HCT116 (cell line): ENCODE measurements around the gene PKP1. TPM values are rescaled to one million over a fixed set of nuclear protein-coding genes. Genes with fewer than 3 reads are reported as not detected.

ENCODE experiments used
- ATAC-seq: fragments of 200-7000 bp; cut with Tn5 transposase; 2 replicates; pipeline ENCODE4 v1.9.1; 2020; ENCODE audit warnings: mild to moderate bottlenecking, moderate library complexity
- BruUV-seq: library from RNA; stranded (reverse); fragments of 400-500 nt; replicated peaks from 2 replicates; lab custom pipeline; 2021; lab: Mats Ljungman, UMichigan
- CTCF ChIA-PET: fragments of 300-600 bp; sonication (Branson Sonifier 250); formaldehyde crosslinking; loops from one replicate; lab custom pipeline; 2021; ENCODE audit warnings: antibody characterized with exemption; lab: Charles Lee
- POLR2A ChIA-PET: fragments of 300-600, 350-600 bp; sonication (Branson Sonifier 250); formaldehyde crosslinking; loops from one replicate; lab custom pipeline; 2021; ENCODE audit warnings: antibody characterized with exemption; lab: Charles Lee
- RAD21 ChIA-PET, 2 experiments: fragments of 300-600 bp; sonication (Branson Sonifier 250); formaldehyde crosslinking; loops; one replicate each; lab custom pipeline; 2023; ENCODE audit warnings: low total read pairs in 2 of 2; ENCODE audit not compliant: uncharacterized antibody in 2 of 2, unreplicated experiment in 2 of 2, low non-redundant PET in 1 of 2; lab: Charles Lee
- DNase-seq: peaks from one replicate; pipeline ENCODE4 v3.0.0-alpha.2; 2010; ENCODE audit warnings: low read depth, low spot score
- H2AFZ ChIP-seq: fragments of 200-600 bp; shearing (Covaris generic), sonication (generic); 2 replicates; pipeline ENCODE4 v1.6.1; 2017; ENCODE audit warnings: low read depth, mixed run types, mixed read lengths, antibody characterized with exemption, low read length; ENCODE audit not compliant: poor library complexity, severe bottlenecking
- H3K27ac ChIP-seq: 2 replicates; pipeline ENCODE4 v1.5.1; 2012; ENCODE audit warnings: low read depth, low read length
- H3K27me3 ChIP-seq: fragments of 200-600 bp; sonication (generic); 2 replicates; pipeline ENCODE4 v1.6.1; 2016; ENCODE audit warnings: mixed run types, low read length, mixed read lengths; ENCODE audit not compliant: insufficient read depth
- H3K36me3 ChIP-seq, 2 experiments: fragments of 200-500 bp in 1 of 2; fragments of 200-600 bp in 1 of 2; sonication (Bioruptor generic) in 1 of 2; sonication (generic) in 1 of 2; 2 replicates each; pipeline versions ENCODE4 v1.5.1 to v1.6.1; 2014 to 2016; ENCODE audit warnings: low read length in 2 of 2, inconsistent platforms in 1 of 2, mixed read lengths in 1 of 2, mixed run types in 1 of 2; ENCODE audit not compliant: insufficient read depth in 2 of 2, control insufficient read depth in 1 of 2
- H3K4me1 ChIP-seq, 2 experiments: fragments of 200-600 bp in 1 of 2; sonication (generic) in 1 of 2; 2 replicates each; pipeline versions ENCODE4 v1.5.1 to v1.6.1; 2012 to 2017; ENCODE audit warnings: low read length in 2 of 2, inconsistent platforms in 1 of 2, mild to moderate bottlenecking in 1 of 2, mixed read lengths in 1 of 2, mixed run types in 1 of 2, moderate library complexity in 1 of 2; ENCODE audit not compliant: insufficient read depth in 2 of 2, control insufficient read depth in 1 of 2
- H3K4me2 ChIP-seq: fragments of 200-600 bp; sonication (generic); 2 replicates; pipeline ENCODE4 v1.6.1; 2017; ENCODE audit warnings: mixed run types, low read length, mixed read lengths
- H3K4me3 ChIP-seq, 2 experiments: fragments of 200-600 bp in 1 of 2; sonication (generic) in 1 of 2; replicated peaks in 1 of 2; 2 replicates each; pipeline ENCODE4 v1.5.1; 2011 to 2016; ENCODE audit warnings: low read length in 2 of 2, control low read depth in 1 of 2, low read depth in 1 of 2, mild to moderate bottlenecking in 1 of 2, mixed read lengths in 1 of 2, mixed run types in 1 of 2
- H3K79me2 ChIP-seq: fragments of 200-600 bp; sonication (generic); 2 replicates; pipeline ENCODE4 v1.6.1; 2017; ENCODE audit warnings: mild to moderate bottlenecking, mixed run types, low read length, moderate library complexity, mixed read lengths; ENCODE audit not compliant: insufficient read depth
- H3K9ac ChIP-seq: fragments of 200-600 bp; sonication (generic); 2 replicates; pipeline ENCODE4 v1.6.1; 2016; ENCODE audit warnings: low read length, mixed read lengths
- H3K9me2 ChIP-seq: fragments of 200-600 bp; sonication (generic), shearing (Covaris generic); 2 replicates; pipeline ENCODE4 v1.6.1; 2017; ENCODE audit warnings: mixed run types, mild to moderate bottlenecking, moderate library complexity; ENCODE audit not compliant: insufficient read depth
- H3K9me3 ChIP-seq, 2 experiments: fragments of 200-500 bp in 1 of 2; fragments of 200-600 bp in 1 of 2; sonication (Bioruptor generic) in 1 of 2; sonication (generic) in 1 of 2; 2 replicates each; pipeline ENCODE4 v1.6.1; 2014 to 2017; ENCODE audit warnings: low read length in 2 of 2, mixed read lengths in 2 of 2, inconsistent platforms in 1 of 2, low read depth in 1 of 2, mild to moderate bottlenecking in 1 of 2, mixed run types in 1 of 2, moderate library complexity in 1 of 2; ENCODE audit not compliant: control insufficient read depth in 1 of 2, insufficient read depth in 1 of 2
- H4K20me1 ChIP-seq: fragments of 200-600 bp; sonication (generic), shearing (Covaris generic); 2 replicates; pipeline ENCODE4 v1.6.1; 2017; ENCODE audit warnings: mixed run types, mild to moderate bottlenecking, moderate library complexity; ENCODE audit not compliant: insufficient read depth
- ATF3 ChIP-seq: IDR thresholded peaks from 2 replicates; pipeline ENCODE4 v1.6.1; 2012
- CBX3 ChIP-seq: IDR thresholded peaks from 2 replicates; pipeline ENCODE4 v1.6.1; 2012; ENCODE audit warnings: low read depth
- CEBPB ChIP-seq: IDR thresholded peaks from 2 replicates; pipeline ENCODE4 v1.6.1; 2012; ENCODE audit warnings: low read depth
- EGR1 ChIP-seq: IDR thresholded peaks from 2 replicates; pipeline ENCODE4 v1.6.1; 2012; ENCODE audit warnings: low read depth
- EZH2 ChIP-seq: fragments of 200-600 bp; sonication (generic); IDR thresholded peaks from 2 replicates; pipeline ENCODE4 v1.6.1; 2017; ENCODE audit warnings: antibody characterized with exemption, mixed run types
- POLR2A ChIP-seq: IDR thresholded peaks from 2 replicates; pipeline ENCODE4 v1.7.0; 2011; ENCODE audit warnings: borderline replicate concordance; ENCODE audit not compliant: insufficient read depth, insufficient read length; ENCODE audit errors: extremely low read depth
- POLR2AphosphoS5 ChIP-seq: IDR thresholded peaks from 2 replicates; pipeline ENCODE4 v1.6.1; 2011; ENCODE audit warnings: mild to moderate bottlenecking, low read depth, low read length, moderate library complexity
- SIN3A ChIP-seq: IDR thresholded peaks from 2 replicates; pipeline ENCODE4 v1.6.1; 2012; ENCODE audit warnings: low read depth
- SP1 ChIP-seq: IDR thresholded peaks from 2 replicates; pipeline ENCODE4 v1.6.1; 2012; ENCODE audit warnings: low read depth
- ZFX ChIP-seq: fragments of 450-650 bp; IDR thresholded peaks from 2 replicates; pipeline ENCODE4 v1.6.1; 2017
- intact Hi-C: fragments of 100-400 bp; cut with micrococcal nuclease; formaldehyde crosslinking; loops from 2 replicates; pipeline ENCODE4 v1.10.0; 2022
- total RNA-seq: library from RNA; stranded (reverse); gene quantifications from one replicate; pipeline ENCODE4 v1.2.1, GENCODE V29; 2021; ENCODE audit not compliant: unreplicated experiment

The PKP1 gene
- total RNA-seq, 1 experiment from 2014 or later, result 0.07 TPM

DNA sequence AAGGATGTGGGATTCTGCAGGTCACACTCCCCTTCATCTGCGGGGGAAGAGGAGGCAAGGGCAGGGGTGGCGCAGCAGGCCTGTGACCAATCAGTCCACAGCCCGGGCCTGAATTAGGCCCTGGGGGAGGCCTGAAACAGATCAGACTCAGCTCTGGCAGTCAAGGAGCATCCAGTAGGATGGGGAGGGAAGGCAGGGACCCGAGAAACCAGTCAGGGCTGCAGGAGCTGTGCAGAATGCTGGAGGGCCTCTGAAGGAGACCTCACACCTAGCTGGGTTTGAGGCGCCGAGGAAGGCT is 81.5 kb downstream of the PKP1 start:
- no peak overlapping the region for H3K4me3 ChIP-seq
- RAD21 ChIA-PET, result no interaction called here
- no peak for ATAC-seq
- CTCF ChIA-PET, result interaction anchor here (1.0 kb wide), 1 partner anchor 18 kb away, joined by 3 read pairs; no protein-coding TSS in a partner anchor
- no peaks in the 10 kb centered on the region for H3K79me2 ChIP-seq
- DNase-seq, result no peak
- intact Hi-C loops, result no loop called here
- no peak overlapping the region for H2AFZ ChIP-seq
- H3K27me3 ChIP-seq, result peaks cover 28% of the 10 kb centered on the region; the same call in 1 of the 2 replicates
- no peak overlapping the region for H3K9ac ChIP-seq
- no peaks in the 10 kb centered on the region for H3K9me3 ChIP-seq
- no TSS peak for BruUV-seq
- no peaks in the 10 kb centered on the region for H3K9me2 ChIP-seq
- H3K27ac ChIP-seq, result no peak overlapping the region
- H4K20me1 ChIP-seq, result no peaks in the 10 kb centered on the region
- no peaks in the 10 kb centered on the region for H3K4me1 ChIP-seq
- H3K4me2 ChIP-seq, result no peak overlapping the region
- TF ChIP-seq ATF3 (no peak), ZFX (no peak), POLR2AphosphoS5 (no peak)
- no peaks in the 10 kb centered on the region for H3K36me3 ChIP-seq
- POLR2A ChIA-PET, result no interaction called here

DNA sequence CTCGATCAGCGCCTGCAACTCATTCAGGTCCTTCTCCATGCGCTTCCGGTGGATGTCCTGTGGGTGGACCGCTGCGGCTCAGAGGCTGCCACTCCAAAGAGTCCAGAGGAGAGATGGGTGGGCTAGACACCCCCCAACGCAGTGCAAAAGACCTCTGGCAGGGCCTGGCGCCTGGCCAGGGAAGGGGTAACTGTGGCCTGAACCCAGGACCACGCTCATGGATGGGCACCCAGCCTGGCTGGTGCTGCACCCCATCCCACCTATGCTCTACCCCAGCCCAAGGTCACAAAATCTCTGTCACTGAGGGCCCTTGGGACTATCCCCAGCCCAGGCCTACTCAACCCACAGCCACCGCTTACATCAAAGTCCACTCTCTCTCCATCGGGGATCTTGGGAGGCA is 81.9 kb downstream of the PKP1 start:
- intact Hi-C loops, result no loop called here
- RAD21 ChIA-PET, result no interaction called here

More for the DNA sequence above, 81.9 kb downstream of the PKP1 start:
- no peaks in the 10 kb centered on the region for H4K20me1 ChIP-seq
- ChIA-PET POLR2A (no interaction called here), CTCF (interaction anchor here (1.0 kb wide), 1 partner anchor 19 kb away, joined by 3 read pairs; no protein-coding TSS in a partner anchor)
- no peaks in the 10 kb centered on the region for H3K36me3 ChIP-seq
- no peaks in the 10 kb centered on the region for H3K9me2 ChIP-seq
- no peak overlapping the region for H3K27ac ChIP-seq
- no peak overlapping the region for H3K4me2 ChIP-seq
- H3K79me2 ChIP-seq, result no peaks in the 10 kb centered on the region
- no TSS peak for BruUV-seq
- TF ChIP-seq EGR1 (no peak), EZH2 (no peak), CEBPB (no peak), POLR2A (no peak), CBX3 (no peak), SP1 (no peak), SIN3A (no peak), ATF3 (no peak), ZFX (no peak)
- DNase-seq (no peak), ATAC-seq (no peak)
- H3K9ac ChIP-seq, result no peak overlapping the region
- no peaks in the 10 kb centered on the region for H3K4me1 ChIP-seq
- no peak overlapping the region for H2AFZ ChIP-seq
- peaks cover 28% of the 10 kb centered on the region; the same call in 1 of the 2 replicates for H3K27me3 ChIP-seq
- no peak overlapping the region for H3K4me3 ChIP-seq
- no peaks in the 10 kb centered on the region for H3K9me3 ChIP-seq
